ENCODE measurements around the gene ALDH5A1. TPM values are rescaled to one million over a fixed set of nuclear protein-coding genes. Genes with fewer than 3 reads are reported as not detected.

ALDH5A1 gene
- total RNA-seq, 1 experiment from 2014 or later: 0.57 TPM

DNA sequence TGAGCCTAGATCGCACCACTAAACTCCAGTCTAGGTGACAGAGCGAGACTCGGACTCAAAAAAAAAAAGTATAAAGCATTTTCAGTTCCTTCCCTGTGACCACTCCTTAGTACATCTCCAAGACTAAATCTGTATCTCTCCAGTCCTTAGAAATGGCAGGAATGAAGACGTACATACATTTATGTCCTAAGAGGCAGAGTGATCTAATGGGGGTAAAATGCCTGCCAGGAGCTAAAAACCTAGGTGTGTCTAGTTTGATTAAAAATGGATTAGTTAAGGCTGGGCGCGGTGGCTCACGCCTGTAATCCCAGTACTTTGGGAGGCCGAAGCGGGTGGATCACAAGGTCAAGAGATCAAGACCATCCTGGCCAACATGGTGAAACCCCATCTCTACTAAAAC, 70.4 kb downstream of the ALDH5A1 start:
- no peak for DNase-seq (ENCODE audit: low read depth)

DNA sequence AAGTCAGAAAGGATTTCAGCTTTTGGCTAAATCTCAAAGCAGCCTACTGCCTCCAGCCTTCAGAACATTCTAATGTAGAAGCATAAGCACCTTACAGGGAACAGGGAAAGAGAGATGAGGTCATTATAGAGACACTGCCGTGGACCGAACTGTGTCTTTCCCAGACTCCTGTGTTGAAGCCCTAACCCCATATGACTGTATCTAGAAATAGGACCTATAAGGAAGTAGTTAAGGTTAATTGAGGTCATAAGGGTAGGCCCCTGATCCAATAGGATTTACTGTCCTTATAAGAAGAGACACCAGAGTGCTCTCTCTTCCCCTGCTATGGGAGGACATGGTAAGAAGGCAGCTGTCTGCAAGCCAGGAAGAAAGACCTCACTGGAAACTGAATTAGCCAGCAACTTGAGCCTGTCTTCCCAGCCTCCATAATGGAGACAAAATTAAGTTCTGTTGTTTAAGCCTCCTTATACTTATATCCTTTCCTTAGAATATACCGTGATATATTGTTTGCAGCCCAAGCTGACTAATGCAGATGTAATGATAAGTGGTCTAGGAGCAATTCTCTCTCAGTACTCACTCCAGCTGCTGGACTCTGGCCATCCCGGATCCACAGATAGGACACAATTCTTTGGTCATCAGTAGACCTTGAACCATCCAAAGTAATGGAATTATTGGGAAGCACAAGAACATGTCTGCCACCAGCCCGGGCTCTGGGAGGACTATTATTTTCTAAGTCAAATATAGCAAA, 71.4 kb downstream of the ALDH5A1 start:
- no peak for DNase-seq (ENCODE audit: low read depth)

DNA sequence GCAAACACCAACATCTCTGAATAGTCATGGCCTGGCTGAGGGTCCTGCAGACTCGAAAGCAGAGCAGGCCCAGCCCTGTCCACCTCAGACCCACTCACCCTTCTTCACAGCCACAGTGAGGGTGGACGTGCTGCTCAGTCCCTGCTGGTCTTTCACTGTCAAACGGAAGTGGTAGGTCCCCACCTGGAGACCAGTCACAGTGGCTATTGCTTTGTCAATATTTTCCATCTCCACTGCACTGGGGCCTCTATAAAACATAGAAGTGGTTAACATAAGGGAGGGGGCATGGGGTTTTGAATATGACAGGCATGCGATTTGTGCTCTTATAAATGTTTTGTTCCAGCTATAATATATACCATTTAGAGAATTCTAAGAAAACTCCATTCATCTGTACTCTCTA, 73.9 kb downstream of the ALDH5A1 start:
- DNase-seq (ENCODE audit: low read depth): no peak

DNA sequence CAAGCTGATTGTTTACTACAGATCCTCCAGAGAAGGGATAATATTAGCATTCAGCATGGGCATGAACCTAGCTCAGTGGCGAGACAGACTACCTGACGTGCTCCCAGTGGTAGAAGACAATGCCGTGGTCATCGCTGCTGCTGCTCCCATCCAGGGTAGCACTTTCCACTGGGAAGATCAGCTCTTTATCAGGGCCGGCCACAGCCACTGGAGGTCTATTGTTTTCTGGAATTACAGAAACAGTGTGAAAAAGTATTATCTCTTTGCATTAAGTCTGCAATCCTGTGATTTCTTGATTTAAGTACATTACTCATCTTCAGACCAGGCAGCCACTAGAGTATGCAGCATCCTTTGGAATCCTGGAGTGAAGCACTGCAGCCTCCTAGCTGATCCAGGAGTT, 75.0 kb downstream of the ALDH5A1 start:
- DNase-seq (ENCODE audit: low read depth): no peak

DNA sequence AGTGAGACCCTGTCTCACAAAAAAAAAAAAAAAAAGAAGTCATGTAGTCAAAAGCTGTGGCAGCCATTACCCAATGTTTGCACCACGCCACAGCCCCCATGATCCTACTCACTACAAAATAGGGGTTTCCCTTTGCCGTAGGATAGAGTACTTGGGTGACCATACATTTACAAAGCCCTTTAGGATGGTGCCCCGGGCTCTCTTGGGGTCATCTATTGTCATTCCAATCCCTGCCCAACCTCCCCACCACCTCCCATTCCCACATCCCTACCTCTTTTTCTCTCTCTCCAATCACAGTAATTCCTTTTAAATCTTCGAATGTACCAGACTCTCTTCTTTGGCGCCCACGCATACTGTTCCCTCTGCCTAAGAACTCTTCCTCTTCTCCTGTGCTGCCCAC, 76.6 kb downstream of the ALDH5A1 start:
- DNase-seq (ENCODE audit: low read depth): no peak

DNA sequence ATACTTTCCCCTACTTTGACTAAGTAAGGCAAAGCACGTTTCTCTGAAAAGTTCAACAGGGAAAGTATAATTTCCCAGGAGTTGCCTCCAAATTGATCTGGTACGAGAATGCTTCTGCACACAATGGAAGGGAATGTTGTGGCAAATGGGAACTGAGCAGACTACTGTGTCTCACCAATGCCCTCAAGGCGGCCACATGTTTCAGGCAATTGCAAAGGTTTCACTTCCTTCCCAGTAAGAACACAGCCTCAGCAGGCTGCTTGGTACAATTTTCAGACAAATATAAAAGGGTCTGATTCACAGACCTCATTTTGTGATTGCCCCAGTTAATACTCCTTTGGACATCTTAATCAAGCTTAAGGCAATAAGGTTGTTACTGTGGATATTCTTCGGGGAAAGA, 80.0 kb downstream of the ALDH5A1 start:
- DNase-seq (ENCODE audit: low read depth): no peak

DNA sequence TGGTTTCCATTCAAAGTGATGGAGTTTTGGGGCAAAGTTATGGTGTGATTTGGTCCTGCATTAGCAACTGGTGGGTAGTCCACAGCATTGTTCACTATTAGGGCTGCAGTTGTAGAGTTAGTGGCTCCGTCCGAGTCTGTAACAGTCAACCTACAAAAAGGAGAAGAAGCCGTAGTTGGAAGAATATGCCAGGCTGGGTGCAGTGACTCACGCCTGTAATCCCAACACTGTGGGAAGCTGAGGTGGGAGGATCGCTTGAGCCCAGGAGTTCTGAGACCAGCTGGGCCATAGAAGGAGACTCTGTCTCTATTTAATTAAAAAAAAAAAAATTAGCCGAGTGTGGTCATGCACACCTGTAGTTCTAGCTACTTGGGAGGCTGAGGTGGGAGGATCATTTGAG, 81.7 kb downstream of the ALDH5A1 start:
- DNase-seq (ENCODE audit: low read depth): no peak

DNA sequence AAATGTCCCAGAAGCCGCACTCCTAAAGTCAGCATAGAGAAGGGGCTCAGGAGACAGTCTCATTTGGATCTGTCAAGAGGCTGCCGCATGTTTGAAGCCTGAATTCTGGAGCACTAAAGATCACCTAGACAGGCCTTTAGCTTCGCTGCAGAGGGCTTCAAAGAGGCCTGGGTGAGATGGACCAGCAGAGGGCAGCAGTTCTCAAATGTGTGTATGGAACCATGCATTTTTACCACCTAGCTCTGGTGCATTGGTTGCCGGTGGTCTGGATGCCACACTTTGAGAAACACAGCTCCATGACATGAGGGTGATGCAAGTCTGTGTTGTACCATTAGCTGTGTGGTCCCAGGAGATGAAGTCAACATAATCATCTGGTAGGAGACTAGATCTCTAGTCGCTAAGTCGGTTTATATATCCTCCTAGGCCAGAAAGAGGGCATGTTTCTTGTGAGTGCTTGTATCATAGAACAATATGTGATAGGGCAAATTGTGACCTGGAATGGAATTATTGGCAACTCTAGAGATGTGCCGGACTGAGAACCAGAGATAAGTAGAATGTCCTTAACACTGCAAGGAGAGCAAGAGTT, 86.4 kb downstream of the ALDH5A1 start:
- DNase-seq (ENCODE audit: low read depth): peak; percentile 46

DNA sequence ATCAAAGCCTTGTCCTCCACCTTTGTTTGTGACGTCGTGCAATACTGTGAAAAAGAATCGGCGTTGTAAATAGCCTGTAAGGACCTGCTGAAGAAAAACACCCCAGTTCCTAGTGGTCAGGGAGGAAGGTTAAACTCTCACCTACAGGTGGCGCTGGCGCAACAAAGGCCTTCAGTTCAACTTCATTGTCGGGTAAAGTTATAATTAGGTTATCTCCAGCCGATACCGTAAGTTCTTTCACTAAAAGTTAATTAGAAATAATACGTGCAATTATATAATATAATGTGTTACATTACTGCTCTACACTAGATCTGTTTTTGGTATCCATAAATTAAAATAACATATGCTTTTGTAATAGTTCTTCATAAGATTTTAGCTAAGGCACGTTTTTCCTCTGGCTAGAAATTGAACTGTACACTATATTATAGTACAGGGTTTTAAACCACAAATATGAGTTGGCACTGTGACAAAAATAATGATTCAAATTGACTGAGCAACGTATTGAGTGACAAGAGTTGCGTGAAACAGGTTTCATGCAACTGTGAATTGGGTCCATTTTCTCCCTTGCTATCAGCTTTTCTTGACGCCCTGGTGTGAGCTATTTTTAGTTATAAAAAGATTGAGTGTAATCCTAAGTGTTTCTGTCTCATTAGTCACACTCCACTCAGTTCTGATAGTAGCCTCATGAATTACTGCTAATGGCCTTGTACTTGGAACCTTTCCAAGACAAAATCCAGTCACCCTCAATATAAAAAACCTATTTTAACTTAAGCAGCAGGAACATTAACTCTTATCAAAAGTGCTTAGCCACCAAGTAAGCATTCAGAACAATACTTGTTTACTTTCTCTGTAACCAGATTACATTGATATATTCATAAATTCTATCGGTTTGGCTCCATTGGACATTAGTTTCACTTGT, 89.0 kb downstream of the ALDH5A1 start:
- peak; percentile 59 for DNase-seq (ENCODE audit: low read depth)

DNA sequence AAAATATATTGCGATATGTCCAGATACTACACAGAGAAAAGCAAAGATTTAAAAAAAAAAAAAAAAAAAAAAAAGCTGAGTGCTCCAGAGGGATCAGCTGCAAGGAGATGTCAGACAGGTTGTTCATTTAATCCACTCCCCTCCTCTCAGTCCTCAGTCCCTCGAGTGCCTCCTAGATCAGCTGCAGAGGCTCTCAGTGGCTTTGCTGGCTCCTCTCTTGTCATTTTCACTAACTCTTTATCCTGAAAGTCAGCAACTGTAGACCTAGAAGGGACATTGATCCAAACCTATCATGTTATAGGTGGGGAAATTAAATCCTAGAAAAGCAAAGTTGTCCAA, 89.6 kb downstream of the ALDH5A1 start:
- DNase-seq (ENCODE audit: low read depth): no peak

Other genes starting within 250 kb of the ALDH5A1 start
- 0.13 TPM in 1 of 2 replicates, not detected in the other for gene DCDC2, start 136.9 kb upstream of the ALDH5A1 start, total RNA-seq (2014; rRNA removed)
- gene MRS2, start 92.0 kb upstream of the ALDH5A1 start, total RNA-seq (2014; rRNA removed): 23.0 and 25.4 TPM in 2 replicates
- gene GPLD1, start 5.4 kb upstream of the ALDH5A1 start, total RNA-seq (2014; rRNA removed): not detected in 2 replicates
- 0.06 TPM in 1 of 2 replicates, not detected in the other for gene KIAA0319, start 151.2 kb downstream of the ALDH5A1 start, total RNA-seq (2014; rRNA removed)
- gene TDP2, start 171.9 kb downstream of the ALDH5A1 start, total RNA-seq (2014; rRNA removed): 17.4 and 22.3 TPM in 2 replicates
- gene ACOT13, start 172.1 kb downstream of the ALDH5A1 start, total RNA-seq (2014; rRNA removed): 8.1 and 8.4 TPM in 2 replicates
- 134 and 140 TPM in 2 replicates for gene C6orf62, start 224.2 kb downstream of the ALDH5A1 start, total RNA-seq (2014; rRNA removed)